Brain pericyte (primary cell): Measurements from ENCODE around the gene MFRP.
A peak's percentile ranks its signal among the peaks of the same experiment; 100 is the strongest.

ENCODE experiments used
- DNase-seq: peaks from one replicate; pipeline ENCODE4 v3.0.0-alpha.2; 2012; ENCODE audit warnings: low read depth, low spot score

MFRP gene

GRCh38 chr11:119318240-119319135, 28.0 kb downstream of the MFRP start:
- no peak for DNase-seq

GRCh38 chr11:119317592-119318239, 28.8 kb downstream of the MFRP start:
- no peak for DNase-seq

GRCh38 chr11:119316729-119317591, 29.5 kb downstream of the MFRP start, which contains the start of gene MCAM:
TSS of gene MCAM (minus strand) at chr11:119317130. CDS start at chr11:119317101, 29 bp downstream.
- no peak for DNase-seq

GRCh38 chr11:119316016-119316728, 30.3 kb downstream of the MFRP start:
- DNase-seq = no peak

GRCh38 chr11:119315131-119316015, 31.1 kb downstream of the MFRP start:
- DNase-seq = no peak

- no peak for DNase-seq
Measured at GRCh38 chr11:119314726-119315125, 31.8 kb downstream of the MFRP start.

GRCh38 chr11:119310682-119311052, 35.8 kb downstream of the MFRP start:
- DNase-seq = no peak

- no peak for DNase-seq
Measured at GRCh38 chr11:119309953-119310681, 36.4 kb downstream of the MFRP start.

- no peak for DNase-seq
Measured at GRCh38 chr11:119309411-119309810, 37.1 kb downstream of the MFRP start.

- no peak for DNase-seq
Measured at GRCh38 chr11:119307974-119308373, 38.5 kb downstream of the MFRP start.

GRCh38 chr11:119307219-119307618, 39.3 kb downstream of the MFRP start:
- no peak for DNase-seq

- peak; percentile 60 for DNase-seq
Measured at GRCh38 chr11:119306373-119306890, 40.1 kb downstream of the MFRP start.

- no peak for DNase-seq
Measured at GRCh38 chr11:119305556-119306372, 40.7 kb downstream of the MFRP start.

- no peak for DNase-seq
Measured at GRCh38 chr11:119303227-119303718, 43.2 kb downstream of the MFRP start.

- no peak for DNase-seq
Measured at GRCh38 chr11:119300198-119300964, 46.1 kb downstream of the MFRP start.

- DNase-seq = no peak
Measured at GRCh38 chr11:119299416-119299815, 47.1 kb downstream of the MFRP start.

- no peak for DNase-seq
Measured at GRCh38 chr11:119298726-119299125, 47.8 kb downstream of the MFRP start.

GRCh38 chr11:119297938-119298337, 48.6 kb downstream of the MFRP start:
- DNase-seq = no peak
